Measurements from ENCODE around the gene MTR. TPM values are rescaled to one million over a fixed set of nuclear protein-coding genes. Genes with fewer than 3 reads are reported as not detected.

MTR gene
- total RNA-seq, 2 donors from 2014 or later, result 18.8 to 48.7 TPM

GRCh38 chr1:236925386-236925785, 130.3 kb downstream of the MTR start:
- no peaks in the 10 kb centered on the region for H3K36me3 ChIP-seq
- H3K4me1 ChIP-seq (replicated peaks), result no peaks in the 10 kb centered on the region
- no peak overlapping the region for H3K27ac ChIP-seq
- no peak overlapping the region for H3K4me3 ChIP-seq
- H3K9me3 ChIP-seq, result no peaks in the 10 kb centered on the region
- TF ChIP-seq POLR2AphosphoS5 (IDR thresholded peaks at IDR 0.05) (no peak), POLR2A (IDR thresholded peaks at IDR 0.05) (no peak), CTCF (IDR thresholded peaks at IDR 0.05) (no peak)
- intact Hi-C loops (cut with DNase I), result no loop called here
- no peak for DNase-seq (ENCODE audit: low spot score)
- no peaks in the 10 kb centered on the region for H3K27me3 ChIP-seq (replicated peaks; ENCODE audit: insufficient read depth)
- WGBS, result 61% methylated on average over 4 of the region's 4 CpGs

GRCh38 chr1:236930503-236930902, 135.4 kb downstream of the MTR start:
- Histone ChIP-seq H3K4me1 (replicated peaks) (no peaks in the 10 kb centered on the region), H3K4me3 (no peak overlapping the region), H3K27ac (no peak overlapping the region), H3K27me3 (replicated peaks; ENCODE audit: insufficient read depth) (no peaks in the 10 kb centered on the region), H3K9me3 (no peaks in the 10 kb centered on the region), H3K36me3 (no peaks in the 10 kb centered on the region)
- no peak for DNase-seq (ENCODE audit: low spot score)
- TF ChIP-seq CTCF (IDR thresholded peaks at IDR 0.05) (no peak), POLR2AphosphoS5 (IDR thresholded peaks at IDR 0.05) (no peak), POLR2A (IDR thresholded peaks at IDR 0.05) (no peak)
- intact Hi-C loops (cut with DNase I), result no loop called here
- WGBS, result 94% methylated on average over 4 of the region's 4 CpGs

- TF ChIP-seq POLR2AphosphoS5 (IDR thresholded peaks at IDR 0.05), result no peak
- TF ChIP-seq POLR2A (IDR thresholded peaks at IDR 0.05), result no peak
- TF ChIP-seq CTCF (IDR thresholded peaks at IDR 0.05), result no peak
- intact Hi-C loops (cut with DNase I), result no loop called here
- Histone ChIP-seq H3K27ac (no peak overlapping the region), H3K36me3 (no peaks in the 10 kb centered on the region), H3K9me3 (no peaks in the 10 kb centered on the region), H3K4me3 (no peak overlapping the region), H3K27me3 (replicated peaks; ENCODE audit: insufficient read depth) (no peaks in the 10 kb centered on the region), H3K4me1 (replicated peaks) (no peaks in the 10 kb centered on the region)
- WGBS, result 57% methylated on average over 5 of the region's 5 CpGs
- no peak for DNase-seq (ENCODE audit: low spot score)
Observed at GRCh38 chr1:236938760-236939159, 143.7 kb downstream of the MTR start.

- intact Hi-C loops (cut with DNase I), result no loop called here
- Histone ChIP-seq H3K27ac (no peak overlapping the region), H3K27me3 (replicated peaks; ENCODE audit: insufficient read depth) (no peaks in the 10 kb centered on the region), H3K9me3 (no peaks in the 10 kb centered on the region), H3K36me3 (no peaks in the 10 kb centered on the region), H3K4me1 (replicated peaks) (no peaks in the 10 kb centered on the region), H3K4me3 (no peak overlapping the region)
- no peak for DNase-seq (ENCODE audit: low spot score)
- TF ChIP-seq POLR2A (IDR thresholded peaks at IDR 0.05) (no peak), POLR2AphosphoS5 (IDR thresholded peaks at IDR 0.05) (no peak), CTCF (IDR thresholded peaks at IDR 0.05) (no peak)
Observed at GRCh38 chr1:236942431-236942830, 147.3 kb downstream of the MTR start.

- Histone ChIP-seq H3K4me3 (no peak overlapping the region), H3K27ac (no peak overlapping the region), H3K27me3 (replicated peaks; ENCODE audit: insufficient read depth) (no peaks in the 10 kb centered on the region), H3K36me3 (no peaks in the 10 kb centered on the region), H3K4me1 (replicated peaks) (no peaks in the 10 kb centered on the region), H3K9me3 (no peaks in the 10 kb centered on the region)
- intact Hi-C loops (cut with DNase I), result no loop called here
- 74% methylated on average over 2 of the region's 2 CpGs for WGBS
- no peak for TF ChIP-seq CTCF (IDR thresholded peaks at IDR 0.05)
- TF ChIP-seq POLR2AphosphoS5 (IDR thresholded peaks at IDR 0.05), result no peak
- no peak for TF ChIP-seq POLR2A (IDR thresholded peaks at IDR 0.05)
- DNase-seq (ENCODE audit: low spot score), result no peak
Observed at GRCh38 chr1:236944556-236944955, 149.5 kb downstream of the MTR start.

All from prostate gland (tissue), 2 donors.